PFSK-1 (cell line): ENCODE measurements around the gene MESP1.

Experiments
- FOXP2 ChIP-seq: optimal IDR thresholded peaks from 2 replicates; pipeline ENCODE3; 2011; ENCODE audit warnings: borderline replicate concordance, control low read depth, inconsistent platforms; ENCODE audit not compliant: insufficient read depth; ENCODE audit errors: extremely low read length, extremely low read depth
- POLR2AphosphoS5 ChIP-seq: IDR thresholded peaks from 2 replicates; pipeline ENCODE4 v1.6.1; 2012; ENCODE audit warnings: low read depth, mild to moderate bottlenecking, control low read depth, low read length, moderate library complexity
- REST ChIP-seq, 2 experiments: IDR thresholded peaks; 2 replicates each; pipeline versions ENCODE4 v1.6.1 to v1.8.0; 2011 to 2012; ENCODE audit warnings: low read depth in 2 of 2, low read length in 2 of 2, control low read depth in 1 of 2, inconsistent platforms in 1 of 2, mild to moderate bottlenecking in 1 of 2, moderate library complexity in 1 of 2; ENCODE audit not compliant: insufficient read depth in 1 of 2
- SIN3A ChIP-seq: IDR thresholded peaks from 2 replicates; pipeline ENCODE4 v1.6.1; 2012; ENCODE audit warnings: mild to moderate bottlenecking, low read length, moderate library complexity, borderline replicate concordance; ENCODE audit not compliant: insufficient read depth
- TAF1 ChIP-seq: IDR thresholded peaks from 2 replicates; pipeline ENCODE4 v1.6.1; 2012; ENCODE audit warnings: low read length, control low read depth, borderline replicate concordance; ENCODE audit not compliant: insufficient read depth

MESP1 gene

GRCh38 chr15:89780601-89781000 is 29.6 kb upstream of the MESP1 start:
- no peak for TF ChIP-seq SIN3A
- no peak for TF ChIP-seq TAF1
- no peak for TF ChIP-seq FOXP2
- no peak for TF ChIP-seq POLR2AphosphoS5
- TF ChIP-seq REST (IDR thresholded peaks at IDR 0.05; ENCODE audit: insufficient read depth in 1 of 2, low read depth in 2 of 2, low read length in 2 of 2) = no peak

GRCh38 chr15:89778861-89779260 is 27.8 kb upstream of the MESP1 start:
- TF ChIP-seq REST (IDR thresholded peaks at IDR 0.05; ENCODE audit: insufficient read depth in 1 of 2, low read depth in 2 of 2, low read length in 2 of 2) (no peak), POLR2AphosphoS5 (no peak), SIN3A (no peak), FOXP2 (no peak), TAF1 (no peak)

DNA sequence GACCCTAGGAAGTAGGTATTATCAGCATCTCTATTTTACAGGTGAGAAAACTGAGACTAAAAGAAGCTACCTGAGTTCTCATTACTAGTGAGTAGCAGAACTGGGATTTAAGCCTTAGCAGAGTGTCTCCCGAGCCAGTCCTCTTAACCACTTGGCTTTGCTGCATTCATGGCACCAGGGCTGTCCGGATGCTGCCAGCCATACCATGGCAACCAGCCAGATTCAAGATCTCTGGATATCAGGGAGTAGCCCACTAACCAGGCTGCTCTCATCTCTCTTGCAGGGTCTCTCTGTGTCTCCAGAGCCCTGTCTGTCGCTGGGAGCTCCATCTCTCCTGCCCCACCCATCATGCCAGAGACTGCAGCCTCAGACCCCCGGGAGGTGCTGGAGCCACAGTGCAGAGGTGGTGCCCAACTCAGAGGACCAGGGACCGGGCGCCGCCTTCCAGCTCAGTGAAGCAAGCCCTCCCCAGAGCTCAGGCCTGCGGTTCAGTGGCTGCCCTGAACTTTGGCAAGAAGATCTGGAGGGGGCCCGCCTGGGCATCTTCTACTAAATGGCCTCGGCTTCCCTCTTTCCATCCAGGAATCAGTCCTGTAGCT is 26.8 kb upstream of the MESP1 start:
- no peak for TF ChIP-seq SIN3A

DNA sequence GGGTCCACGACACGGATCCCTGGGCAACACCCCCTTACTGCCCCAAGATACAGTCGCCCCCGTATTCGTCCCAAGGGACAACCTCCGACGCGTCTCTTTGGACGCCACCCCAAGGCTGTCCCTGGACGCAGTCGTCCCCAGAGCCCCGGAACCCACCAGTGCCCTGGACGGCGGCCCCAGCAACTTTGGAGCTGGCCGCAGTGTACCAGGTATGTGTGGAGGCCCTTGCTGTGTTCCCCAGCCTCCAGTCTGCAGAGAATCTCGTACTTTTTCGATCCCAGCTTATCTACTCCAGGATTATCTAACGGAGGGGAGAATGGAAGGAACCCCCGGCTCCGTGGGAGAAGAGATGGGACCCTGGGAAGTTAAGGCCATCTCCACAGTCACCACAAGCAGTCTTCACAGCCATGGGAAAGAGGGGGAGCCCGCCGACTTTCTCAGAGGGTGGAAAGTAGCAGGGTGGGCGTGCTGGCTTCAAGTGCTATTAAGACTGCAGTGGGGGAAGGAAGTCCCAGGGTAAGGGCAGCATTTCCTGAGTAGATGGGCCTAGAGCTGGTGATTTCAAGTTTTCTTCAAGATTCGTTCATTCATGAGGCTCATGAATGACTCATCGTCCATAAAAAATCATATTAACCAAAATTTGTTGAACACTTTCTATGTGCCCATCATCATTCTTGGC is 26.2 kb upstream of the MESP1 start:
- TF ChIP-seq REST (IDR thresholded peaks at IDR 0.05; ENCODE audit: insufficient read depth in 1 of 2, low read depth in 2 of 2, low read length in 2 of 2) (no peak), SIN3A (no peak), TAF1 (no peak), FOXP2 (no peak), POLR2AphosphoS5 (no peak)

GRCh38 chr15:89776274-89777072 is 25.4 kb upstream of the MESP1 start, which contains the start of gene MESP2:
Gene MESP2 (plus strand): TSS chr15:89776332. CDS start chr15:89776358, 26 bp downstream.
- TF ChIP-seq FOXP2 (no peak), REST (IDR thresholded peaks at IDR 0.05; ENCODE audit: insufficient read depth in 1 of 2, low read depth in 2 of 2, low read length in 2 of 2) (no peak), POLR2AphosphoS5 (no peak), TAF1 (no peak), SIN3A (no peak)
